GM23338 (cell line): ENCODE data around the gene MEIOC. TPM values are rescaled to one million over a fixed set of nuclear protein-coding genes. Genes with fewer than 3 reads are reported as not detected.

ENCODE experiments used
- ATAC-seq: fragments of 200-7000 bp; cut with Tn5 transposase; 3 replicates; pipeline ENCODE4 v1.9.1; 2020
- DNase-seq: peaks from one replicate; pipeline ENCODE4 v3.0.0-alpha.2; 2015; ENCODE audit warnings: low spot score
- H2AFZ ChIP-seq: fragments of 200-600 bp; sonication (generic); 2 replicates; pipeline ENCODE4 v1.8.0; 2016; ENCODE audit warnings: antibody characterized with exemption, mild to moderate bottlenecking, moderate library complexity
- H3F3A ChIP-seq: fragments of 200-600 bp; sonication (generic); replicated peaks from 2 replicates; pipeline ENCODE4 v1.8.0; 2017; ENCODE audit warnings: antibody characterized with exemption, mixed run types, low read depth
- H3K27ac ChIP-seq: fragments of 200-600 bp; sonication (generic); 2 replicates; pipeline ENCODE4 v1.6.1; 2016; ENCODE audit warnings: low read depth
- H3K27me3 ChIP-seq: fragments of 200-600 bp; sonication (generic); 2 replicates; pipeline ENCODE4 v1.8.0; 2016; ENCODE audit warnings: mild to moderate bottlenecking, mixed run types, moderate library complexity; ENCODE audit not compliant: insufficient read depth
- H3K36me3 ChIP-seq: fragments of 200-600 bp; sonication (generic); 2 replicates; pipeline ENCODE4 v1.8.0; 2016; ENCODE audit warnings: mild to moderate bottlenecking; ENCODE audit not compliant: insufficient read depth
- H3K4me1 ChIP-seq: fragments of 200-600 bp; sonication (generic); 2 replicates; pipeline ENCODE4 v1.8.0; 2016; ENCODE audit warnings: mild to moderate bottlenecking, moderate library complexity; ENCODE audit not compliant: insufficient read depth
- H3K4me2 ChIP-seq: fragments of 200-600 bp; sonication (generic); 2 replicates; pipeline ENCODE4 v1.7.1; 2017; ENCODE audit warnings: mixed run types
- H3K4me3 ChIP-seq: fragments of 200-600 bp; sonication (generic); 2 replicates; pipeline ENCODE4 v1.6.1; 2016; ENCODE audit warnings: mixed run types
- H3K79me2 ChIP-seq: fragments of 200-600 bp; sonication (generic); replicated peaks from 2 replicates; pipeline ENCODE4 v1.8.0; 2017; ENCODE audit warnings: mild to moderate bottlenecking; ENCODE audit not compliant: insufficient read depth
- H3K9me2 ChIP-seq: fragments of 200-600 bp; sonication (generic); 2 replicates; pipeline ENCODE4 v1.8.0; 2017; ENCODE audit not compliant: insufficient read depth
- H4K20me1 ChIP-seq: fragments of 200-600 bp; sonication (generic); replicated peaks from 2 replicates; pipeline ENCODE4 v1.8.0; 2017; ENCODE audit warnings: mild to moderate bottlenecking; ENCODE audit not compliant: insufficient read depth
- H3K27ac Mint-ChIP-seq: 2 replicates; pipeline ENCODE4 v1.8.0; 2020; ENCODE audit warnings: inconsistent platforms, mild to moderate bottlenecking, moderate library complexity, mixed read lengths
- H3K27me3 Mint-ChIP-seq: 3 replicates; pipeline ENCODE4 v1.8.0; 2022; ENCODE audit warnings: low read depth, mild to moderate bottlenecking, moderate library complexity, mixed read lengths, inconsistent platforms; ENCODE audit not compliant: insufficient read depth, poor library complexity
- H3K36me3 Mint-ChIP-seq: 3 replicates; pipeline ENCODE4 v1.8.0; 2021; ENCODE audit warnings: low read depth, mild to moderate bottlenecking, inconsistent platforms, moderate library complexity, mixed read lengths
- H3K4me1 Mint-ChIP-seq: 3 replicates; pipeline ENCODE4 v1.8.0; 2020; ENCODE audit warnings: mild to moderate bottlenecking, inconsistent platforms, mixed read lengths
- H3K4me3 Mint-ChIP-seq: 3 replicates; pipeline ENCODE4 v1.8.0; 2021; ENCODE audit warnings: moderate library complexity, mild to moderate bottlenecking, inconsistent platforms, mixed read lengths
- H3K9me3 Mint-ChIP-seq: 3 replicates; pipeline ENCODE4 v1.8.0; 2020; ENCODE audit warnings: moderate library complexity, mild to moderate bottlenecking, inconsistent platforms, mixed read lengths
- CREB1 ChIP-seq: fragments of 250-450 bp; sonication (Bioruptor Pico); IDR thresholded peaks from 2 replicates; pipeline ENCODE4 v1.5.0; 2020; ENCODE audit warnings: low read depth, mild to moderate bottlenecking, moderate library complexity
- CTCF ChIP-seq, 2 experiments: fragments of 200-600 bp in 1 of 2; sonication (generic) in 1 of 2; conservative IDR thresholded peaks; 2 replicates each; pipeline versions ENCODE4 v1.5.1 to v1.6.1; 2016 to 2017; ENCODE audit warnings: antibody characterized with exemption in 2 of 2, low read depth in 2 of 2, mild to moderate bottlenecking in 2 of 2, moderate library complexity in 1 of 2
- EZH2phosphoT487 ChIP-seq: fragments of 200-600 bp; sonication (generic); IDR thresholded peaks from one replicate; pipeline ENCODE4 v1.8.1; 2018; ENCODE audit warnings: antibody characterized with exemption; ENCODE audit not compliant: unreplicated experiment
- JUNB ChIP-seq: IDR thresholded peaks from one replicate; pipeline ENCODE4 v1.6.1; 2016; ENCODE audit warnings: antibody characterized with exemption; ENCODE audit not compliant: unreplicated experiment
- NANOG ChIP-seq: IDR thresholded peaks from 2 replicates; pipeline ENCODE4 v1.6.1; 2016; ENCODE audit warnings: antibody characterized with exemption, borderline replicate concordance
- STAT1 ChIP-seq: IDR thresholded peaks from one replicate; pipeline ENCODE4 v1.6.1; 2016; ENCODE audit warnings: antibody characterized with exemption; ENCODE audit not compliant: unreplicated experiment
- ZNF331 ChIP-seq: fragments of 250-450 bp; sonication (Bioruptor Pico); IDR thresholded peaks from 2 replicates; pipeline ENCODE4 v1.5.0; 2020; ENCODE audit warnings: low read depth, mild to moderate bottlenecking, moderate library complexity
- polyA plus RNA-seq: library from polyadenylated mRNA; unstranded; fragments of >200 nt; fragmentation: Nextera tagmentation; extraction: Ambion mirVana; gene quantifications from 2 replicates; pipeline ENCODE4 v1.2.1, GENCODE V29; 2016
- total RNA-seq: library from RNA; depleted of rRNA; stranded (reverse); fragments of >200 nt; shearing (Covaris generic); gene quantifications from 2 replicates; pipeline ENCODE4 v1.2.3, GENCODE V29; 2014
- TF ChIP-seq, protein P1 (sequence below): fragments of 250-450 bp; sonication (Bioruptor Pico); IDR thresholded peaks from 2 replicates; pipeline ENCODE4 v1.5.0; 2020; ENCODE audit warnings: mild to moderate bottlenecking, moderate library complexity
- TF ChIP-seq, protein P2 (sequence below): IDR thresholded peaks from one replicate; pipeline ENCODE4 v1.6.1; 2018; ENCODE audit warnings: antibody characterized with exemption; ENCODE audit not compliant: unreplicated experiment

The MEIOC gene
- total and polyA plus RNA-seq, 2 experiments from 2014 or later = 2.1 to 23.8 TPM

- Histone ChIP-seq H3K9me2 (no peaks in the 10 kb centered on the region), H3K27me3 (peaks cover 3% of the 10 kb centered on the region; the same call in 1 of the 2 replicates), H3K4me1 (no peaks in the 10 kb centered on the region), H3F3A (no peaks in the 10 kb centered on the region), H3K4me2 (no peak overlapping the region), H3K4me3 (no peak overlapping the region), H3K79me2 (no peaks in the 10 kb centered on the region), H3K36me3 (no peaks in the 10 kb centered on the region), H2AFZ (no peak overlapping the region), H3K27ac (no peak overlapping the region), H4K20me1 (no peaks in the 10 kb centered on the region)
- Mint-ChIP-seq H3K4me1 (no peaks in the 10 kb centered on the region), H3K4me3 (no peak overlapping the region), H3K9me3 (no peaks in the 10 kb centered on the region), H3K27me3 (peaks cover 6% of the 10 kb centered on the region), H3K27ac (no peak overlapping the region), H3K36me3 (no peaks in the 10 kb centered on the region)
- TF ChIP-seq NANOG (no peak), STAT1 (no peak), CREB1 (no peak), EZH2phosphoT487 (no peak), JUNB (no peak), ZNF331 (CRISPR knock-in tag) (no peak), CTCF (conservative IDR thresholded peaks at IDR 0.05; ENCODE audit: low read depth in 2 of 2) (no peak)
- TF ChIP-seq, protein P1, sequence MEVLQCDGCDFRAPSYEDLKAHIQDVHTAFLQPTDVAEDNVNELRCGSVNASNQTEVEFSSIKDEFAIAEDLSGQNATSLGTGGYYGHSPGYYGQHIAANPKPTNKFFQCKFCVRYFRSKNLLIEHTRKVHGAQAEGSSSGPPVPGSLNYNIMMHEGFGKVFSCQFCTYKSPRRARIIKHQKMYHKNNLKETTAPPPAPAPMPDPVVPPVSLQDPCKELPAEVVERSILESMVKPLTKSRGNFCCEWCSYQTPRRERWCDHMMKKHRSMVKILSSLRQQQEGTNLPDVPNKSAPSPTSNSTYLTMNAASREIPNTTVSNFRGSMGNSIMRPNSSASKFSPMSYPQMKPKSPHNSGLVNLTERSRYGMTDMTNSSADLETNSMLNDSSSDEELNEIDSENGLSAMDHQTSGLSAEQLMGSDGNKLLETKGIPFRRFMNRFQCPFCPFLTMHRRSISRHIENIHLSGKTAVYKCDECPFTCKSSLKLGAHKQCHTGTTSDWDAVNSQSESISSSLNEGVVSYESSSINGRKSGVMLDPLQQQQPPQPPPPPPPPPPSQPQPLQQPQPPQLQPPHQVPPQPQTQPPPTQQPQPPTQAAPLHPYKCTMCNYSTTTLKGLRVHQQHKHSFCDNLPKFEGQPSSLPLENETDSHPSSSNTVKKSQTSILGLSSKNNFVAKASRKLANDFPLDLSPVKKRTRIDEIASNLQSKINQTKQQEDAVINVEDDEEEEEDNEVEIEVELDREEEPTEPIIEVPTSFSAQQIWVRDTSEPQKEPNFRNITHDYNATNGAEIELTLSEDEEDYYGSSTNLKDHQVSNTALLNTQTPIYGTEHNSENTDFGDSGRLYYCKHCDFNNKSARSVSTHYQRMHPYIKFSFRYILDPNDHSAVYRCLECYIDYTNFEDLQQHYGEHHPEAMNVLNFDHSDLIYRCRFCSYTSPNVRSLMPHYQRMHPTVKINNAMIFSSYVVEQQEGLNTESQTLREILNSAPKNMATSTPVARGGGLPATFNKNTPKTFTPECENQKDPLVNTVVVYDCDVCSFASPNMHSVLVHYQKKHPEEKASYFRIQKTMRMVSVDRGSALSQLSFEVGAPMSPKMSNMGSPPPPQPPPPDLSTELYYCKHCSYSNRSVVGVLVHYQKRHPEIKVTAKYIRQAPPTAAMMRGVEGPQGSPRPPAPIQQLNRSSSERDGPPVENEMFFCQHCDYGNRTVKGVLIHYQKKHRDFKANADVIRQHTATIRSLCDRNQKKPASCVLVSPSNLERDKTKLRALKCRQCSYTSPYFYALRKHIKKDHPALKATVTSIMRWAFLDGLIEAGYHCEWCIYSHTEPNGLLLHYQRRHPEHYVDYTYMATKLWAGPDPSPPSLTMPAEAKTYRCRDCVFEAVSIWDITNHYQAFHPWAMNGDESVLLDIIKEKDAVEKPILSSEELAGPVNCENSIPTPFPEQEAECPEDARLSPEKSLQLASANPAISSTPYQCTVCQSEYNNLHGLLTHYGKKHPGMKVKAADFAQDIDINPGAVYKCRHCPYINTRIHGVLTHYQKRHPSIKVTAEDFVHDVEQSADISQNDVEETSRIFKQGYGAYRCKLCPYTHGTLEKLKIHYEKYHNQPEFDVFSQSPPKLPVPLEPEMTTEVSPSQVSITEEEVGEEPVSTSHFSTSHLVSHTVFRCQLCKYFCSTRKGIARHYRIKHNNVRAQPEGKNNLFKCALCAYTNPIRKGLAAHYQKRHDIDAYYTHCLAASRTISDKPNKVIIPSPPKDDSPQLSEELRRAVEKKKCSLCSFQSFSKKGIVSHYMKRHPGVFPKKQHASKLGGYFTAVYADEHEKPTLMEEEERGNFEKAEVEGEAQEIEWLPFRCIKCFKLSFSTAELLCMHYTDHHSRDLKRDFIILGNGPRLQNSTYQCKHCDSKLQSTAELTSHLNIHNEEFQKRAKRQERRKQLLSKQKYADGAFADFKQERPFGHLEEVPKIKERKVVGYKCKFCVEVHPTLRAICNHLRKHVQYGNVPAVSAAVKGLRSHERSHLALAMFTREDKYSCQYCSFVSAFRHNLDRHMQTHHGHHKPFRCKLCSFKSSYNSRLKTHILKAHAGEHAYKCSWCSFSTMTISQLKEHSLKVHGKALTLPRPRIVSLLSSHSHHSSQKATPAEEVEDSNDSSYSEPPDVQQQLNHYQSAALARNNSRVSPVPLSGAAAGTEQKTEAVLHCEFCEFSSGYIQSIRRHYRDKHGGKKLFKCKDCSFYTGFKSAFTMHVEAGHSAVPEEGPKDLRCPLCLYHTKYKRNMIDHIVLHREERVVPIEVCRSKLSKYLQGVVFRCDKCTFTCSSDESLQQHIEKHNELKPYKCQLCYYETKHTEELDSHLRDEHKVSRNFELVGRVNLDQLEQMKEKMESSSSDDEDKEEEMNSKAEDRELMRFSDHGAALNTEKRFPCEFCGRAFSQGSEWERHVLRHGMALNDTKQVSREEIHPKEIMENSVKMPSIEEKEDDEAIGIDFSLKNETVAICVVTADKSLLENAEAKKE = no peak
- TF ChIP-seq, protein P2, sequence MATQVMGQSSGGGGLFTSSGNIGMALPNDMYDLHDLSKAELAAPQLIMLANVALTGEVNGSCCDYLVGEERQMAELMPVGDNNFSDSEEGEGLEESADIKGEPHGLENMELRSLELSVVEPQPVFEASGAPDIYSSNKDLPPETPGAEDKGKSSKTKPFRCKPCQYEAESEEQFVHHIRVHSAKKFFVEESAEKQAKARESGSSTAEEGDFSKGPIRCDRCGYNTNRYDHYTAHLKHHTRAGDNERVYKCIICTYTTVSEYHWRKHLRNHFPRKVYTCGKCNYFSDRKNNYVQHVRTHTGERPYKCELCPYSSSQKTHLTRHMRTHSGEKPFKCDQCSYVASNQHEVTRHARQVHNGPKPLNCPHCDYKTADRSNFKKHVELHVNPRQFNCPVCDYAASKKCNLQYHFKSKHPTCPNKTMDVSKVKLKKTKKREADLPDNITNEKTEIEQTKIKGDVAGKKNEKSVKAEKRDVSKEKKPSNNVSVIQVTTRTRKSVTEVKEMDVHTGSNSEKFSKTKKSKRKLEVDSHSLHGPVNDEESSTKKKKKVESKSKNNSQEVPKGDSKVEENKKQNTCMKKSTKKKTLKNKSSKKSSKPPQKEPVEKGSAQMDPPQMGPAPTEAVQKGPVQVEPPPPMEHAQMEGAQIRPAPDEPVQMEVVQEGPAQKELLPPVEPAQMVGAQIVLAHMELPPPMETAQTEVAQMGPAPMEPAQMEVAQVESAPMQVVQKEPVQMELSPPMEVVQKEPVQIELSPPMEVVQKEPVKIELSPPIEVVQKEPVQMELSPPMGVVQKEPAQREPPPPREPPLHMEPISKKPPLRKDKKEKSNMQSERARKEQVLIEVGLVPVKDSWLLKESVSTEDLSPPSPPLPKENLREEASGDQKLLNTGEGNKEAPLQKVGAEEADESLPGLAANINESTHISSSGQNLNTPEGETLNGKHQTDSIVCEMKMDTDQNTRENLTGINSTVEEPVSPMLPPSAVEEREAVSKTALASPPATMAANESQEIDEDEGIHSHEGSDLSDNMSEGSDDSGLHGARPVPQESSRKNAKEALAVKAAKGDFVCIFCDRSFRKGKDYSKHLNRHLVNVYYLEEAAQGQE = no peak
- no peak for DNase-seq
- ATAC-seq = no peak
These were observed 8.5 kb upstream of the MEIOC start for GRCh38 chr17:44647736-44648135.
